IMR-90 (cell line): ENCODE measurements around the gene ARAP1. TPM values are rescaled to one million over a fixed set of nuclear protein-coding genes. Genes with fewer than 3 reads are reported as not detected.

Experiments
- ATAC-seq: fragments of 200-7000 bp; cut with Tn5 transposase; 2 replicates; pipeline ENCODE4 v1.9.1; 2020; ENCODE audit warnings: low read depth, mild to moderate bottlenecking, moderate library complexity
- BruUV-seq: library from RNA; stranded (reverse); fragments of 400-500 nt; replicated peaks from 2 replicates; lab custom pipeline; 2021; lab: Mats Ljungman, UMichigan
- CTCF ChIA-PET: fragments of 300-600 bp; formaldehyde crosslinking; extraction: SDS; loops from one replicate; lab custom pipeline; 2021; ENCODE audit warnings: antibody characterized with exemption; lab: Yijun Ruan, JAX
- POLR2A ChIA-PET: fragments of 300-600 bp; sonication (Branson Sonifier 250); formaldehyde crosslinking; loops from one replicate; lab custom pipeline; 2022; ENCODE audit warnings: antibody characterized with exemption; ENCODE audit not compliant: unreplicated experiment; lab: Charles Lee
- DNase-seq: peaks from one replicate; pipeline ENCODE4 v3.0.0; 2013
- H2AFZ ChIP-seq: replicated peaks from 2 replicates; pipeline ENCODE3; 2013; ENCODE audit warnings: low read length, mild to moderate bottlenecking; ENCODE audit not compliant: poor library complexity
- H2AK5ac ChIP-seq: 2 replicates; pipeline ENCODE4 v1.6.1; 2013; ENCODE audit warnings: low read depth, low read length, inconsistent platforms
- H2AK9ac ChIP-seq: replicated peaks from 2 replicates; pipeline ENCODE3; 2013; ENCODE audit warnings: mild to moderate bottlenecking, low read depth, low read length, moderate library complexity; ENCODE audit not compliant: poor library complexity
- H2BK120ac ChIP-seq: 2 replicates; pipeline ENCODE4 v1.6.1; 2013; ENCODE audit warnings: low read depth, low read length, inconsistent platforms
- H2BK15ac ChIP-seq: 3 replicates; pipeline ENCODE4 v1.6.1; 2013; ENCODE audit warnings: low read depth, low read length, inconsistent platforms
- H2BK20ac ChIP-seq: 2 replicates; pipeline ENCODE4 v1.6.1; 2013; ENCODE audit warnings: low read depth, mild to moderate bottlenecking, inconsistent platforms, low read length, moderate library complexity
- H2BK5ac ChIP-seq: 2 replicates; pipeline ENCODE4 v1.6.1; 2013; ENCODE audit warnings: mild to moderate bottlenecking, low read depth, low read length, inconsistent platforms; ENCODE audit not compliant: poor library complexity, severe bottlenecking
- H3K14ac ChIP-seq: replicated peaks from 2 replicates; pipeline ENCODE4 v1.6.1; 2013; ENCODE audit warnings: low read depth, low read length, inconsistent platforms
- H3K18ac ChIP-seq: 2 replicates; pipeline ENCODE4 v1.6.1; 2013; ENCODE audit warnings: low read depth, low read length, control low read depth
- H3K23ac ChIP-seq: 2 replicates; pipeline ENCODE4 v1.6.1; 2013; ENCODE audit warnings: low read depth, low read length, inconsistent platforms
- H3K27ac ChIP-seq: 2 replicates; pipeline ENCODE4 v1.5.1; 2013; ENCODE audit warnings: mild to moderate bottlenecking, control low read depth, low read length; ENCODE audit not compliant: insufficient read depth
- H3K27me3 ChIP-seq: 2 replicates; pipeline ENCODE4 v1.6.1; 2013; ENCODE audit warnings: low read length; ENCODE audit not compliant: control insufficient read depth, insufficient read depth
- H3K36me3 ChIP-seq: 2 replicates; pipeline ENCODE4 v1.6.1; 2013; ENCODE audit warnings: low read length, mixed read lengths; ENCODE audit not compliant: control insufficient read depth, insufficient read depth
- H3K4ac ChIP-seq: 2 replicates; pipeline ENCODE4 v1.6.1; 2013; ENCODE audit warnings: low read depth, low read length, inconsistent platforms
- H3K4me1 ChIP-seq: 2 replicates; pipeline ENCODE4 v1.6.1; 2013; ENCODE audit warnings: low read length, mixed read lengths; ENCODE audit not compliant: control insufficient read depth, insufficient read depth
- H3K4me2 ChIP-seq: 2 replicates; pipeline ENCODE4 v1.6.1; 2013; ENCODE audit warnings: low read depth, mild to moderate bottlenecking, control low read depth, low read length, moderate library complexity
- H3K4me3 ChIP-seq: 2 replicates; pipeline ENCODE4 v1.5.1; 2013; ENCODE audit warnings: low read depth, mild to moderate bottlenecking, control low read depth, low read length, moderate library complexity; ENCODE audit not compliant: insufficient read depth
- H3K56ac ChIP-seq: 2 replicates; pipeline ENCODE4 v1.6.1; 2013; ENCODE audit warnings: low read length, inconsistent platforms; ENCODE audit not compliant: insufficient read depth; ENCODE audit errors: extremely low read depth
- H3K79me1 ChIP-seq, 2 experiments: 2 replicates each; pipeline ENCODE4 v1.6.1; 2013; ENCODE audit warnings: low read length in 2 of 2, inconsistent platforms in 1 of 2, low read depth in 1 of 2
- H3K9ac ChIP-seq: 2 replicates; pipeline ENCODE4 v1.6.1; 2013; ENCODE audit warnings: low read depth, low read length, control low read depth
- H3K9me1 ChIP-seq: 2 replicates; pipeline ENCODE4 v1.6.1; 2013; ENCODE audit warnings: low read length, inconsistent platforms; ENCODE audit not compliant: insufficient read depth
- H3K9me3 ChIP-seq: 2 replicates; pipeline ENCODE4 v1.6.1; 2013; ENCODE audit warnings: low read length; ENCODE audit not compliant: control insufficient read depth, insufficient read depth
- H4K20me1 ChIP-seq: 2 replicates; pipeline ENCODE4 v1.6.1; 2013; ENCODE audit warnings: low read length, inconsistent platforms; ENCODE audit not compliant: insufficient read depth
- H4K5ac ChIP-seq: 2 replicates; pipeline ENCODE4 v1.6.1; 2013; ENCODE audit warnings: mild to moderate bottlenecking, low read depth, low read length, control low read depth
- H4K8ac ChIP-seq, 2 experiments: 2 replicates each; pipeline ENCODE4 v1.6.1; 2013; ENCODE audit warnings: low read depth in 2 of 2, low read length in 2 of 2, control low read depth in 1 of 2, inconsistent platforms in 1 of 2
- H4K91ac ChIP-seq: 2 replicates; pipeline ENCODE4 v1.6.1; 2013; ENCODE audit warnings: low read depth, low read length, inconsistent platforms; ENCODE audit not compliant: insufficient read depth
- ELK1 ChIP-seq: fragments of 150-350 bp; IDR thresholded peaks from 2 replicates; pipeline ENCODE4 v1.6.1; 2016; ENCODE audit warnings: low read depth, mild to moderate bottlenecking, low read length, moderate library complexity, borderline replicate concordance
- FOS ChIP-seq: fragments of 150-350 bp; IDR thresholded peaks from 2 replicates; pipeline ENCODE4 v1.6.1; 2016; ENCODE audit warnings: low read depth, low read length
- MAFK ChIP-seq: IDR thresholded peaks from 2 replicates; pipeline ENCODE4 v1.6.1; 2012; ENCODE audit warnings: low read depth, low read length, improper control_type of control experiment
- MAZ ChIP-seq: IDR thresholded peaks from 2 replicates; pipeline ENCODE4 v1.6.1; 2012; ENCODE audit warnings: low read depth, mild to moderate bottlenecking, low read length, improper control_type of control experiment, moderate library complexity, borderline replicate concordance
- MXI1 ChIP-seq: IDR thresholded peaks from 2 replicates; pipeline ENCODE4 v1.6.1; 2012; ENCODE audit warnings: low read depth, mild to moderate bottlenecking, low read length, moderate library complexity, borderline replicate concordance
- NFE2L2 ChIP-seq: fragments of 150-350 bp; IDR thresholded peaks from 2 replicates; pipeline ENCODE4 v1.6.1; 2016; ENCODE audit warnings: low read depth, mild to moderate bottlenecking, low read length
- RFX5 ChIP-seq: IDR thresholded peaks from 2 replicates; pipeline ENCODE4 v1.8.0; 2012; ENCODE audit warnings: low read depth, mild to moderate bottlenecking, low read length, moderate library complexity
- SMC3 ChIP-seq: fragments of 150-350 bp; IDR thresholded peaks from 2 replicates; pipeline ENCODE4 v1.6.1; 2016; ENCODE audit warnings: low read depth, mild to moderate bottlenecking, antibody characterized with exemption, low read length, moderate library complexity
- USF2 ChIP-seq: fragments of 150-350 bp; IDR thresholded peaks from 2 replicates; pipeline ENCODE4 v1.6.1; 2017; ENCODE audit warnings: mild to moderate bottlenecking, antibody characterized with exemption, low read length, low read depth
- WGBS, 2 experiments: methylation state at CpG; one replicate each; pipeline versions ENCODE4 v1.1.5 to v1.1.7; 2013; ENCODE audit warnings: missing lambda C conversion rate in 2 of 2; ENCODE audit not compliant: insufficient read length in 1 of 2; ENCODE audit errors: extremely low coverage in 2 of 2; 5-methylcytosine and 5-hydroxymethylcytosine counted together
- dilution Hi-C: fragments of 300-500 bp; cut with HindIII; formaldehyde crosslinking; loops from one replicate; pipeline ENCODE4 v1.14.3; 2018; ENCODE audit warnings: low sequenced_read_pairs; ENCODE audit not compliant: unreplicated experiment
- in situ Hi-C: fragments of 300-500 bp; cut with MboI; formaldehyde crosslinking; loops from 3 replicates; pipeline ENCODE4 v1.14.3; 2019; ENCODE audit warnings: low sequenced_read_pairs, inconsistent platforms, mixed read lengths
- intact Hi-C: fragments of 100-400 bp; cut with micrococcal nuclease; formaldehyde crosslinking; loops from 2 replicates; pipeline ENCODE4 v1.10.0; 2022
- polyA plus RNA-seq, 3 experiments: library from polyadenylated mRNA; depleted of rRNA; stranded (reverse); fragments of >200 nt; gene quantifications; 2 replicates each; pipeline ENCODE4 v1.2.3, GENCODE V29; 2012; ENCODE audit warnings: low replicate concordance in 1 of 3
- total RNA-seq: library from RNA; depleted of rRNA; stranded (reverse); fragments of >200 nt; gene quantifications from 2 replicates; pipeline ENCODE4 v1.2.3, GENCODE V29; 2012

ARAP1 gene
- total and polyA plus RNA-seq, 2 of the 4 experiments (the other 2 are of a cell fraction), result 37.6 to 63.1 TPM

- no peak overlapping the region for H3K14ac ChIP-seq
- no peaks in the 10 kb centered on the region for H3K27me3 ChIP-seq
- no peak overlapping the region for H2BK120ac ChIP-seq
- H3K4me3 ChIP-seq, result no peak overlapping the region
- H2BK20ac ChIP-seq, result no peak overlapping the region
- POLR2A ChIA-PET, result no interaction called here
- H4K8ac ChIP-seq, result no peak overlapping the region
- H4K5ac ChIP-seq, result no peak overlapping the region
- H2BK5ac ChIP-seq, result no peak overlapping the region
- in situ Hi-C loops (no loop called here), intact Hi-C loops (no loop called here), dilution Hi-C loops (no loop called here)
- H3K9ac ChIP-seq, result no peak overlapping the region
- H3K9me3 ChIP-seq, result no peaks in the 10 kb centered on the region
- H3K4me1 ChIP-seq, result peaks cover 16% of the 10 kb centered on the region
- no peak overlapping the region for H3K56ac ChIP-seq
- BruUV-seq, result no TSS peak
- CTCF ChIA-PET, result no interaction called here
- H2BK15ac ChIP-seq, result no peak overlapping the region
- no peak overlapping the region for H2AFZ ChIP-seq
- no peak overlapping the region for H4K91ac ChIP-seq
- no peak overlapping the region for H3K4ac ChIP-seq
- H2AK9ac ChIP-seq, result no peak overlapping the region
- peaks cover 0 to 32% of the 10 kb centered on the region in 2 experiments for H3K79me1 ChIP-seq
- peaks cover 33% of the 10 kb centered on the region for H4K20me1 ChIP-seq
- no peak overlapping the region for H3K4me2 ChIP-seq
- no peak overlapping the region for H3K18ac ChIP-seq
- WGBS, 2 experiments, result 83% methylated on average over 3 of the region's 5 CpGs; no CpG with 5 or more reads in 1 of the 2 experiments
- no peak for ATAC-seq
- 0 out of 2 replicates have a peak, but pooled peaks cover 6% of the 10 kb centered on the region for H3K9me1 ChIP-seq
- no peak for TF ChIP-seq MXI1
- no peak for TF ChIP-seq NFE2L2
- TF ChIP-seq FOS, result no peak
- no peak for TF ChIP-seq MAFK
- TF ChIP-seq MAZ, result no peak
- no peak for TF ChIP-seq RFX5
- TF ChIP-seq SMC3, result no peak
- no peak for TF ChIP-seq USF2
- TF ChIP-seq ELK1, result no peak
- H2AK5ac ChIP-seq, result no peak overlapping the region
- H3K27ac ChIP-seq, result no peak overlapping the region
- no peak for DNase-seq
- H3K36me3 ChIP-seq, result peaks cover 74% of the 10 kb centered on the region
- no peak overlapping the region for H3K23ac ChIP-seq
Observed at GRCh38 chr11:72706579-72706978, 45.6 kb downstream of the ARAP1 start.
